HepG2 (cell line): Measurements from ENCODE around the gene LRRC4C. TPM values are rescaled to one million over a fixed set of nuclear protein-coding genes. Genes with fewer than 3 reads are reported as not detected.

ENCODE experiments used
- ATAC-seq: fragments of 200-7000 bp; cut with Tn5 transposase; 3 replicates; pipeline ENCODE4 v1.9.1; 2020; ENCODE audit warnings: mild to moderate bottlenecking, moderate library complexity
- BruUV-seq: library from RNA; stranded (reverse); fragments of 400-500 nt; replicated peaks from 2 replicates; lab custom pipeline; 2021; lab: Mats Ljungman, UMichigan
- CTCF ChIA-PET: fragments of 300-600 bp; formaldehyde crosslinking; extraction: SDS; loops from one replicate; lab custom pipeline; 2021; ENCODE audit warnings: low total read pairs, inconsistent platforms, low intra/inter-chr PET ratio; lab: Yijun Ruan, JAX
- POLR2A ChIA-PET: fragments of 350-600 bp; sonication (Branson Sonifier 250); formaldehyde crosslinking; loops from one replicate; lab custom pipeline; 2020; ENCODE audit warnings: antibody characterized with exemption, inconsistent platforms; lab: Yijun Ruan, JAX
- DNase-seq: peaks from one replicate; pipeline ENCODE4 v3.0.0-alpha.2; 2015; ENCODE audit warnings: low spot score
- FAIRE-seq: peaks from 3 replicates; lab custom pipeline; 2011; peaks lifted over from hg19 to GRCh38; lab: Jason Lieb, UNC
- H2AFZ ChIP-seq: one replicate; pipeline ENCODE4 v1.6.1; 2011; ENCODE audit warnings: low read length, inconsistent platforms
- H3K27ac ChIP-seq: fragments of 300-600 bp; 3 replicates; pipeline ENCODE4 v1.8.0; 2011; ENCODE audit warnings: mixed run types, mild to moderate bottlenecking, mixed read lengths, low read length, inconsistent platforms; ENCODE audit not compliant: insufficient read depth; ENCODE audit errors: extremely low read length
- H3K27me3 ChIP-seq, 2 experiments: fragments of 200-600 bp in 1 of 2; 2 replicates in 1 of 2; 3 replicates in 1 of 2; pipeline versions ENCODE4 v1.6.0 to v1.8.0; 2011; ENCODE audit warnings: low read length in 2 of 2, mild to moderate bottlenecking in 2 of 2, moderate library complexity in 2 of 2, inconsistent platforms in 1 of 2; ENCODE audit not compliant: insufficient read depth in 2 of 2, control insufficient read depth in 1 of 2
- H3K36me3 ChIP-seq, 2 experiments: fragments of 200-600 bp in 1 of 2; replicated peaks in 1 of 2; 2 replicates in 1 of 2; 3 replicates in 1 of 2; pipeline versions ENCODE4 v1.5.1 to v1.8.0; 2011; ENCODE audit warnings: low read length in 2 of 2, inconsistent platforms in 1 of 2; ENCODE audit not compliant: insufficient read depth in 2 of 2, control insufficient read depth in 1 of 2
- H3K4me1 ChIP-seq: 2 replicates; pipeline ENCODE4 v1.5.1; 2012; ENCODE audit warnings: low read length, inconsistent platforms; ENCODE audit not compliant: insufficient read depth
- H3K4me2 ChIP-seq: 2 replicates; pipeline ENCODE4 v1.6.0; 2011; ENCODE audit warnings: low read depth, low read length, inconsistent platforms
- H3K4me3 ChIP-seq, 3 experiments: fragments of 200-600 bp in 1 of 3; sonication (generic), shearing (Covaris generic) in 1 of 3; replicated peaks in 1 of 3; 2 replicates each; pipeline ENCODE4 v1.5.1; 2011 to 2016; ENCODE audit warnings: low read length in 3 of 3, inconsistent platforms in 2 of 3, low read depth in 2 of 3, mild to moderate bottlenecking in 2 of 3, control low read depth in 1 of 3, mixed read lengths in 1 of 3; ENCODE audit not compliant: insufficient read depth in 1 of 3
- H3K79me2 ChIP-seq: one replicate; pipeline ENCODE4 v1.6.1; 2011; ENCODE audit warnings: low read length, inconsistent platforms; ENCODE audit not compliant: insufficient read depth
- H3K9ac ChIP-seq: 2 replicates; pipeline ENCODE4 v1.6.0; 2011; ENCODE audit warnings: mild to moderate bottlenecking, low read depth, low read length, inconsistent platforms; ENCODE audit not compliant: insufficient read depth
- H3K9me3 ChIP-seq: 2 replicates; pipeline ENCODE4 v1.5.1; 2012; ENCODE audit warnings: mild to moderate bottlenecking, low read length
- H4K20me1 ChIP-seq: 2 replicates; pipeline ENCODE4 v1.6.0; 2011; ENCODE audit warnings: inconsistent platforms, mild to moderate bottlenecking, low read length, moderate library complexity; ENCODE audit not compliant: insufficient read depth
- ARID3A ChIP-seq: IDR thresholded peaks from 2 replicates; pipeline ENCODE4 v1.6.1; 2012; ENCODE audit warnings: low read depth, low read length, improper control_type of control experiment
- CEBPB ChIP-seq: IDR thresholded peaks from 2 replicates; pipeline ENCODE4 v1.6.1; 2011; ENCODE audit warnings: low read depth, low read length, improper control_type of control experiment, borderline replicate concordance
- CTCF ChIP-seq: sonication (generic); formaldehyde crosslinking; IDR thresholded peaks from 2 replicates; pipeline ENCODE4 v1.5.0; 2020; ENCODE audit warnings: mild to moderate bottlenecking, missing genetic modification reagents, moderate library complexity
- FOXO1 ChIP-seq: sonication (generic); formaldehyde crosslinking; IDR thresholded peaks from 2 replicates; pipeline ENCODE4 v1.4.0; 2020; ENCODE audit warnings: missing genetic modification reagents
- GFI1 ChIP-seq: sonication (generic); formaldehyde crosslinking; IDR thresholded peaks from 2 replicates; pipeline ENCODE4 v1.5.0; 2020; ENCODE audit warnings: missing genetic modification reagents, mild to moderate bottlenecking, borderline replicate concordance
- KLF6 ChIP-seq: IDR thresholded peaks from 2 replicates; pipeline ENCODE4 v1.8.0; 2016; ENCODE audit warnings: missing biosample characterization, missing genetic modification reagents
- MAFK ChIP-seq, 2 experiments: IDR thresholded peaks in 1 of 2; conservative IDR thresholded peaks in 1 of 2; 2 replicates each; pipeline ENCODE4 v1.6.1; 2011; ENCODE audit warnings: improper control_type of control experiment in 2 of 2, low read length in 2 of 2
- MAX ChIP-seq: IDR thresholded peaks from 2 replicates; pipeline ENCODE4 v1.6.1; 2012; ENCODE audit warnings: inconsistent platforms
- NCOA1 ChIP-seq: sonication (generic); formaldehyde crosslinking; IDR thresholded peaks from 2 replicates; pipeline ENCODE4 v1.9.0; 2021; ENCODE audit warnings: missing genetic modification reagents
- PITX1 ChIP-seq: sonication (generic); formaldehyde crosslinking; IDR thresholded peaks from 2 replicates; pipeline ENCODE4 v1.5.1; 2020; ENCODE audit warnings: mild to moderate bottlenecking, missing genetic modification reagents
- STAG1 ChIP-seq: sonication (generic); formaldehyde crosslinking; IDR thresholded peaks from 2 replicates; pipeline ENCODE4 v1.4.0; 2020; ENCODE audit warnings: missing genetic modification reagents
- ZBTB49 ChIP-seq: sonication (generic); formaldehyde crosslinking; IDR thresholded peaks from 2 replicates; pipeline ENCODE4 v1.4.0; 2020; ENCODE audit warnings: missing genetic modification reagents, borderline replicate concordance
- ZFP82 ChIP-seq: sonication (generic); formaldehyde crosslinking; IDR thresholded peaks from 2 replicates; pipeline ENCODE4 v1.5.1; 2020; ENCODE audit warnings: mild to moderate bottlenecking, missing genetic modification reagents, borderline replicate concordance
- ZNF331 ChIP-seq: sonication (generic); formaldehyde crosslinking; IDR thresholded peaks from 2 replicates; pipeline ENCODE4 v1.4.0; 2020; ENCODE audit warnings: missing genetic modification reagents
- ZNF530 ChIP-seq: sonication (generic); formaldehyde crosslinking; IDR thresholded peaks from 2 replicates; pipeline ENCODE4 v1.5.0; 2020; ENCODE audit warnings: low read depth, mild to moderate bottlenecking, missing genetic modification reagents
- ZNF550 ChIP-seq: sonication (generic); formaldehyde crosslinking; IDR thresholded peaks from 2 replicates; pipeline ENCODE4 v1.4.0; 2020; ENCODE audit warnings: mild to moderate bottlenecking, missing genetic modification reagents, borderline replicate concordance
- ZNF570 ChIP-seq: sonication (generic); formaldehyde crosslinking; IDR thresholded peaks from 2 replicates; pipeline ENCODE4 v1.4.0; 2020; ENCODE audit warnings: mild to moderate bottlenecking, missing genetic modification reagents, borderline replicate concordance
- ZNF776 ChIP-seq: sonication (generic); formaldehyde crosslinking; IDR thresholded peaks from 2 replicates; pipeline ENCODE4 v1.4.0; 2020; ENCODE audit warnings: mild to moderate bottlenecking, missing genetic modification reagents
- ZNF850 ChIP-seq: sonication (generic); formaldehyde crosslinking; conservative IDR thresholded peaks from 2 replicates; pipeline ENCODE4 v1.9.0; 2021; ENCODE audit warnings: mild to moderate bottlenecking, missing genetic modification reagents
- WGBS: methylation state at CpG from one replicate; pipeline ENCODE4 v1.1.6; 2017; ENCODE audit warnings: low lambda C conversion rate; 5-methylcytosine and 5-hydroxymethylcytosine counted together
- in situ Hi-C: cut with HindIII; loops from 2 replicates; pipeline ENCODE4 v1.10.0; 2017; ENCODE audit warnings: low pct_unique_long_range_greater_than_20kb; ENCODE audit not compliant: extremely low pct_ligation_motif_present
- intact Hi-C: fragments of 100-400 bp; cut with micrococcal nuclease; formaldehyde crosslinking; loops from one replicate; pipeline ENCODE4 v1.10.0; 2022; ENCODE audit not compliant: unreplicated experiment
- polyA plus RNA-seq, 8 experiments: library from polyadenylated mRNA; depleted of rRNA in 3 of 8; stranded (reverse) in 7 of 8; unstranded in 1 of 8; fragments of >200 nt; fragmentation: Illumina TruSeq in 4 of 8; extraction: Trizol in 4 of 8; gene quantifications; 2 replicates each; pipeline versions ENCODE4 v1.2.1 to v1.2.3, GENCODE V29; 2011 to 2016; ENCODE audit warnings: low read depth in 4 of 8, missing spikeins in 1 of 8, mixed read lengths in 1 of 8; ENCODE audit not compliant: insufficient read depth in 1 of 8
- total RNA-seq, 5 experiments: library from RNA; depleted of rRNA; stranded (reverse); fragments of >200 nt; fragmentation: Illumina TruSeq; extraction: Trizol; gene quantifications; 2 replicates each; pipeline ENCODE4 v1.2.3, GENCODE V29; 2016; ENCODE audit warnings: low read depth in 1 of 5

Gene LRRC4C
- total and polyA plus RNA-seq, 2 of the 13 experiments (the other 11 are each of a cell fraction or from before 2014, with no cell fraction given), result not detected

GRCh38 chr11:40132912-40133311 is 1326.5 kb downstream of the LRRC4C start (continued):
- no peak for TF ChIP-seq NCOA1 (CRISPR knock-in tag)
- no peak for TF ChIP-seq ZNF776
- no peak for TF ChIP-seq FOXO1
- no peak for TF ChIP-seq ZFP82 (CRISPR knock-in tag)
- no peak for TF ChIP-seq GFI1
- no peak for TF ChIP-seq KLF6 (CRISPR knock-in tag)
- TF ChIP-seq ZNF550, result no peak
- TF ChIP-seq PITX1 (CRISPR knock-in tag), result no peak

- no peaks in the 10 kb centered on the region for H3K9me3 ChIP-seq
- no peaks in the 10 kb centered on the region for H4K20me1 ChIP-seq
- POLR2A ChIA-PET, result no interaction called here
- no peak overlapping the region for H3K9ac ChIP-seq
- FAIRE-seq (no peak), ATAC-seq (no peak), DNase-seq (no peak)
- intact Hi-C loops (loop anchor here (2.0 kb wide), 1 partner anchor 164 kb away; no protein-coding TSS in a partner anchor), in situ Hi-C loops (no loop called here)
- H3K27me3 ChIP-seq, result no peaks in the 10 kb centered on the region
- no peaks in the 10 kb centered on the region for H3K36me3 ChIP-seq
- H2AFZ ChIP-seq, result no peak overlapping the region
- no peak overlapping the region for H3K4me3 ChIP-seq
- no peaks in the 10 kb centered on the region for H3K4me1 ChIP-seq
- no peaks in the 10 kb centered on the region for H3K79me2 ChIP-seq
- no peak overlapping the region for H3K4me2 ChIP-seq
- no TSS peak for BruUV-seq
- 0% methylated on average over 1 of the region's 1 CpG for WGBS
- H3K27ac ChIP-seq, result no peak overlapping the region
- CTCF ChIA-PET, result no interaction called here
- TF ChIP-seq MAFK (conservative IDR thresholded peaks at IDR 0.05 in 1 of 2, IDR thresholded peaks at IDR 0.05 in 1 of 2; ENCODE audit: low read length in 2 of 2), result no peak
- no peak for TF ChIP-seq ZBTB49 (CRISPR knock-in tag)
- no peak for TF ChIP-seq ZNF331
- TF ChIP-seq ARID3A, result no peak
- TF ChIP-seq STAG1 (CRISPR knock-in tag), result 0 out of 2 replicates have a peak, but pooled peaks have one; percentile 3
- peak; percentile 12; the same call in 1 of the 2 replicates for TF ChIP-seq CTCF
- no peak for TF ChIP-seq MAX
- TF ChIP-seq ZNF530 (CRISPR knock-in tag), result no peak
- no peak for TF ChIP-seq ZNF850 (CRISPR knock-in tag)
- TF ChIP-seq CEBPB, result no peak
- no peak for TF ChIP-seq ZNF570
Measured at GRCh38 chr11:40130427-40130826, 1329.0 kb downstream of the LRRC4C start.
